Measurements from ENCODE around the gene LARP1. TPM values are rescaled to one million over a fixed set of nuclear protein-coding genes. Genes with fewer than 3 reads are reported as not detected.
A peak's percentile ranks its signal among the peaks of the same experiment; 100 is the strongest.

The LARP1 gene
- total RNA-seq, 1 donor from 2014 or later, result 24.0 TPM

- no peaks in the 10 kb centered on the region for H3K27me3 ChIP-seq (ENCODE audit: control insufficient read depth in 3 of 3, insufficient read depth in 3 of 3, low read length in 3 of 3)
- H3K4me3 ChIP-seq (ENCODE audit: low read length in 3 of 3), result peak overlapping the region; percentile 87 to 90 (median 90)
- H3K27ac ChIP-seq (ENCODE audit: low read depth, low read length), result no peak overlapping the region
- H3K4me1 ChIP-seq (ENCODE audit: control insufficient read depth in 3 of 3, insufficient read depth in 3 of 3, low read length in 3 of 3), result peaks cover 8 to 20% (median 17%) of the 10 kb centered on the region in 3 donors
- H3K9me3 ChIP-seq (ENCODE audit: control insufficient read depth in 3 of 3, low read length in 3 of 3), result no peaks in the 10 kb centered on the region
- peak overlapping the region in 2 of 3 donors; percentile 86 to 93 for H3K9ac ChIP-seq (ENCODE audit: low read depth in 1 of 3, low read length in 3 of 3)
- H3K36me3 ChIP-seq (ENCODE audit: control insufficient read depth in 3 of 3, insufficient read depth in 3 of 3, low read length in 3 of 3), result peaks cover 0 to 2% (median 0%) of the 10 kb centered on the region in 3 donors
These were observed 94.1 kb downstream of the LARP1 start for GRCh38 chr5:154849264-154849785.

- peak overlapping the region; percentile 87 to 90 (median 90) for H3K4me3 ChIP-seq (ENCODE audit: low read length in 3 of 3)
- no peaks in the 10 kb centered on the region for H3K9me3 ChIP-seq (ENCODE audit: control insufficient read depth in 3 of 3, low read length in 3 of 3)
- H3K4me1 ChIP-seq (ENCODE audit: control insufficient read depth in 3 of 3, insufficient read depth in 3 of 3, low read length in 3 of 3), result peaks cover 8 to 20% (median 17%) of the 10 kb centered on the region in 3 donors
- H3K36me3 ChIP-seq (ENCODE audit: control insufficient read depth in 3 of 3, insufficient read depth in 3 of 3, low read length in 3 of 3), result peaks cover 0 to 1% (median 0%) of the 10 kb centered on the region in 3 donors
- peak overlapping the region; percentile 81 for H3K27ac ChIP-seq (ENCODE audit: low read depth, low read length)
- H3K9ac ChIP-seq (ENCODE audit: low read depth in 1 of 3, low read length in 3 of 3), result peak overlapping the region; percentile 77 to 93 (median 86)
- no peaks in the 10 kb centered on the region for H3K27me3 ChIP-seq (ENCODE audit: control insufficient read depth in 3 of 3, insufficient read depth in 3 of 3, low read length in 3 of 3)
These were observed 94.6 kb downstream of the LARP1 start for GRCh38 chr5:154849791-154850201.

- H3K4me1 ChIP-seq (ENCODE audit: control insufficient read depth in 3 of 3, insufficient read depth in 3 of 3, low read length in 3 of 3), result peaks cover 8 to 20% (median 17%) of the 10 kb centered on the region in 3 donors
These were observed 95.3 kb downstream of the LARP1 start, which contains the start of gene FAXDC2 for GRCh38 chr5:154850255-154851062. FAXDC2 (minus strand) TSS chr5:154850603; CDS start chr5:154838178, 12,425 bp downstream.

GRCh38 chr5:154851351-154851750, 96.2 kb downstream of the LARP1 start:
- H3K27ac ChIP-seq (ENCODE audit: low read depth, low read length), result no peak overlapping the region
- no peak overlapping the region for H3K4me3 ChIP-seq (ENCODE audit: low read length in 3 of 3)
- peak overlapping the region in 1 of 3 donors; percentile 93 for H3K9ac ChIP-seq (ENCODE audit: low read depth in 1 of 3, low read length in 3 of 3)
- H3K4me1 ChIP-seq (ENCODE audit: control insufficient read depth in 3 of 3, insufficient read depth in 3 of 3, low read length in 3 of 3), result peaks cover 8 to 20% (median 17%) of the 10 kb centered on the region in 3 donors
- H3K27me3 ChIP-seq (ENCODE audit: control insufficient read depth in 3 of 3, insufficient read depth in 3 of 3, low read length in 3 of 3), result no peaks in the 10 kb centered on the region
- no peaks in the 10 kb centered on the region for H3K36me3 ChIP-seq (ENCODE audit: control insufficient read depth in 3 of 3, insufficient read depth in 3 of 3, low read length in 3 of 3)
- no peaks in the 10 kb centered on the region for H3K9me3 ChIP-seq (ENCODE audit: control insufficient read depth in 3 of 3, low read length in 3 of 3)

More at GRCh38 chr5:154850255-154851062, 95.3 kb downstream of the LARP1 start, which contains the start of gene FAXDC2:
- peak within 1 kb of the TSS; percentile 77 to 93 (median 86) for H3K9ac ChIP-seq (ENCODE audit: low read depth in 1 of 3, low read length in 3 of 3)
- H3K27ac ChIP-seq (ENCODE audit: low read depth, low read length), result peak within 1 kb of the TSS; percentile 81
- no peaks in the 10 kb centered on the region for H3K27me3 ChIP-seq (ENCODE audit: control insufficient read depth in 3 of 3, insufficient read depth in 3 of 3, low read length in 3 of 3)
- H3K4me3 ChIP-seq (ENCODE audit: low read length in 3 of 3), result peak within 1 kb of the TSS; percentile 87 to 90 (median 90)
- H3K9me3 ChIP-seq (ENCODE audit: control insufficient read depth in 3 of 3, low read length in 3 of 3), result no peaks in the 10 kb centered on the region
- H3K36me3 ChIP-seq (ENCODE audit: control insufficient read depth in 3 of 3, insufficient read depth in 3 of 3, low read length in 3 of 3), result no peaks in the 10 kb centered on the region

- Histone ChIP-seq H3K36me3 (ENCODE audit: control insufficient read depth in 3 of 3, insufficient read depth in 3 of 3, low read length in 3 of 3) (no peaks in the 10 kb centered on the region), H3K9ac (ENCODE audit: low read depth in 1 of 3, low read length in 3 of 3) (peak overlapping the region; percentile 87 to 96 (median 95)), H3K27me3 (ENCODE audit: control insufficient read depth in 3 of 3, insufficient read depth in 3 of 3, low read length in 3 of 3) (no peaks in the 10 kb centered on the region), H3K9me3 (ENCODE audit: control insufficient read depth in 3 of 3, low read length in 3 of 3) (no peaks in the 10 kb centered on the region), H3K4me1 (ENCODE audit: control insufficient read depth in 3 of 3, insufficient read depth in 3 of 3, low read length in 3 of 3) (peaks cover 28 to 33% (median 29%) of the 10 kb centered on the region in 3 donors), H3K27ac (ENCODE audit: low read depth, low read length) (peak overlapping the region; percentile 96), H3K4me3 (ENCODE audit: low read length in 3 of 3) (peak overlapping the region; percentile 80 to 95 (median 84))
These were observed 102.5 kb downstream of the LARP1 start for GRCh38 chr5:154857530-154858296.

- peak within 1 kb of the TSS; percentile 80 to 95 (median 84) for H3K4me3 ChIP-seq (ENCODE audit: low read length in 3 of 3)
- peaks cover 31 to 38% (median 32%) of the 10 kb centered on the region in 3 donors for H3K4me1 ChIP-seq (ENCODE audit: control insufficient read depth in 3 of 3, insufficient read depth in 3 of 3, low read length in 3 of 3)
- H3K27me3 ChIP-seq (ENCODE audit: control insufficient read depth in 3 of 3, insufficient read depth in 3 of 3, low read length in 3 of 3), result no peaks in the 10 kb centered on the region
- peak within 1 kb of the TSS; percentile 96 for H3K27ac ChIP-seq (ENCODE audit: low read depth, low read length)
- peaks cover 0 to 2% (median 0%) of the 10 kb centered on the region in 3 donors for H3K36me3 ChIP-seq (ENCODE audit: control insufficient read depth in 3 of 3, insufficient read depth in 3 of 3, low read length in 3 of 3)
- H3K9me3 ChIP-seq (ENCODE audit: control insufficient read depth in 3 of 3, low read length in 3 of 3), result no peaks in the 10 kb centered on the region
- peak within 1 kb of the TSS; percentile 87 to 96 (median 95) for H3K9ac ChIP-seq (ENCODE audit: low read depth in 1 of 3, low read length in 3 of 3)
These were observed 103.3 kb downstream of the LARP1 start, which contains the start of gene CNOT8 for GRCh38 chr5:154858297-154858971. CNOT8 (plus strand) TSS chr5:154858627; CDS start chr5:154863279, 4,652 bp downstream.

- no peaks in the 10 kb centered on the region for H3K9me3 ChIP-seq (ENCODE audit: control insufficient read depth in 3 of 3, low read length in 3 of 3)
- H3K4me3 ChIP-seq (ENCODE audit: low read length in 3 of 3), result peak overlapping the region; percentile 80 to 95 (median 84)
- H3K36me3 ChIP-seq (ENCODE audit: control insufficient read depth in 3 of 3, insufficient read depth in 3 of 3, low read length in 3 of 3), result peaks cover 0 to 2% (median 0%) of the 10 kb centered on the region in 3 donors
These were observed 104.0 kb downstream of the LARP1 start for GRCh38 chr5:154858972-154859871.

GRCh38 chr5:154860123-154860522, 104.9 kb downstream of the LARP1 start:
- H3K9me3 ChIP-seq (ENCODE audit: control insufficient read depth in 3 of 3, low read length in 3 of 3), result no peaks in the 10 kb centered on the region
- peaks cover under 1 to 11% (median 5%) of the 10 kb centered on the region in 3 donors for H3K36me3 ChIP-seq (ENCODE audit: control insufficient read depth in 3 of 3, insufficient read depth in 3 of 3, low read length in 3 of 3)
- H3K9ac ChIP-seq (ENCODE audit: low read depth in 1 of 3, low read length in 3 of 3), result peak overlapping the region in 2 of 3 donors; percentile 87 to 95
- peak overlapping the region; percentile 80 to 95 (median 84) for H3K4me3 ChIP-seq (ENCODE audit: low read length in 3 of 3)
- peaks cover 31 to 40% (median 32%) of the 10 kb centered on the region in 3 donors for H3K4me1 ChIP-seq (ENCODE audit: control insufficient read depth in 3 of 3, insufficient read depth in 3 of 3, low read length in 3 of 3)
- H3K27me3 ChIP-seq (ENCODE audit: control insufficient read depth in 3 of 3, insufficient read depth in 3 of 3, low read length in 3 of 3), result no peaks in the 10 kb centered on the region
- peak overlapping the region; percentile 96 for H3K27ac ChIP-seq (ENCODE audit: low read depth, low read length)

More at GRCh38 chr5:154858972-154859871, 104.0 kb downstream of the LARP1 start:
- Histone ChIP-seq H3K9ac (ENCODE audit: low read depth in 1 of 3, low read length in 3 of 3) (peak overlapping the region; percentile 87 to 96 (median 95)), H3K4me1 (ENCODE audit: control insufficient read depth in 3 of 3, insufficient read depth in 3 of 3, low read length in 3 of 3) (peaks cover 31 to 40% (median 32%) of the 10 kb centered on the region in 3 donors), H3K27me3 (ENCODE audit: control insufficient read depth in 3 of 3, insufficient read depth in 3 of 3, low read length in 3 of 3) (no peaks in the 10 kb centered on the region), H3K27ac (ENCODE audit: low read depth, low read length) (peak overlapping the region; percentile 96)
